MM.1S (cell line): ENCODE measurements around the gene CAP2.
"Not testable (repeated sequence)": the region's sequence is repeated elsewhere in the genome, so short reads cannot be mapped to it uniquely, and the experiment has no call there.

Source experiments
- DNase-seq: peaks from one replicate; pipeline ENCODE4 v3.0.0-alpha.2; 2015
- H2AFZ ChIP-seq: fragments of 300-600 bp; sonication (generic); 2 replicates; pipeline ENCODE4 v1.6.0; 2016; ENCODE audit warnings: antibody characterized with exemption, low read length
- H3F3A ChIP-seq: fragments of 300-600 bp; sonication (generic); 2 replicates; pipeline ENCODE4 v1.6.1; 2016; ENCODE audit warnings: mild to moderate bottlenecking, antibody characterized with exemption, low read length, moderate library complexity, mixed read lengths; ENCODE audit not compliant: insufficient read depth
- H3K27ac ChIP-seq: fragments of 300-600 bp; sonication (generic); 2 replicates; pipeline ENCODE4 v1.5.1; 2016; ENCODE audit warnings: mild to moderate bottlenecking, low read length
- H3K27me3 ChIP-seq: fragments of 300-600 bp; sonication (generic); replicated peaks from 2 replicates; pipeline ENCODE4 v1.6.0; 2016; ENCODE audit warnings: low read length; ENCODE audit not compliant: insufficient read depth
- H3K36me3 ChIP-seq: fragments of 300-600 bp; sonication (generic); replicated peaks from 2 replicates; pipeline ENCODE4 v1.6.1; 2016; ENCODE audit warnings: mild to moderate bottlenecking, low read length, mixed read lengths; ENCODE audit not compliant: insufficient read depth
- H3K4me1 ChIP-seq: fragments of 300-600 bp; sonication (generic); 2 replicates; pipeline ENCODE4 v1.6.1; 2016; ENCODE audit warnings: low read length, mixed read lengths
- H3K4me2 ChIP-seq: fragments of 300-600 bp; sonication (generic); 2 replicates; pipeline ENCODE4 v1.6.0; 2016; ENCODE audit warnings: low read depth, low read length
- H3K4me3 ChIP-seq: fragments of 300-600 bp; sonication (generic); 2 replicates; pipeline ENCODE4 v1.5.1; 2016; ENCODE audit warnings: low read length, mixed read lengths
- H3K79me2 ChIP-seq: fragments of 300-600 bp; sonication (generic); 2 replicates; pipeline ENCODE4 v1.6.1; 2016; ENCODE audit warnings: mixed run types, low read length, mixed read lengths
- H3K9ac ChIP-seq: fragments of 300-600 bp; sonication (generic); 2 replicates; pipeline ENCODE4 v1.6.1; 2016; ENCODE audit warnings: low read length, mixed read lengths
- H3K9me2 ChIP-seq: fragments of 300-600 bp; sonication (generic); replicated peaks from 2 replicates; pipeline ENCODE4 v1.6.1; 2016; ENCODE audit warnings: mild to moderate bottlenecking, low read length, mixed read lengths; ENCODE audit not compliant: insufficient read depth
- H3K9me3 ChIP-seq: fragments of 300-600 bp; sonication (generic); replicated peaks from 2 replicates; pipeline ENCODE4 v1.6.1; 2016; ENCODE audit warnings: mild to moderate bottlenecking, low read length, mixed read lengths; ENCODE audit not compliant: insufficient read depth
- H4K20me1 ChIP-seq: fragments of 300-600 bp; sonication (generic); 2 replicates; pipeline ENCODE4 v1.6.1; 2016; ENCODE audit warnings: mild to moderate bottlenecking, low read length, moderate library complexity, mixed read lengths; ENCODE audit not compliant: insufficient read depth
- CTCF ChIP-seq: fragments of 300-600 bp; sonication (generic); IDR thresholded peaks from 2 replicates; pipeline ENCODE4 v1.5.1; 2016; ENCODE audit warnings: antibody characterized with exemption, low read length, mixed read lengths
- EZH2 ChIP-seq: fragments of 300-600 bp; sonication (generic); optimal IDR thresholded peaks from 2 replicates; pipeline ENCODE3; 2017; ENCODE audit warnings: low read depth, mild to moderate bottlenecking, antibody characterized with exemption, low read length, mixed read lengths
- EZH2phosphoT487 ChIP-seq: fragments of 300-600 bp; sonication (generic); IDR thresholded peaks from 2 replicates; pipeline ENCODE4 v1.6.1; 2018; ENCODE audit warnings: antibody characterized with exemption, low read length

The CAP2 gene

GRCh38 chr6:17527076-17527475, 133.7 kb downstream of the CAP2 start:
- Histone ChIP-seq H3K36me3 (no peaks in the 10 kb centered on the region), H3K79me2 (no peaks in the 10 kb centered on the region)

GRCh38 chr6:17530321-17530835, 137.0 kb downstream of the CAP2 start:
- Histone ChIP-seq H3K27ac (no peak overlapping the region), H3K79me2 (no peaks in the 10 kb centered on the region), H2AFZ (no peak overlapping the region), H3K27me3 (no peaks in the 10 kb centered on the region), H3K9me3 (no peaks in the 10 kb centered on the region), H3K9me2 (no peaks in the 10 kb centered on the region), H3K9ac (no peak overlapping the region), H3K36me3 (no peaks in the 10 kb centered on the region), H4K20me1 (no peaks in the 10 kb centered on the region), H3F3A (no peaks in the 10 kb centered on the region), H3K4me2 (no peak overlapping the region), H3K4me1 (no peaks in the 10 kb centered on the region), H3K4me3 (no peak overlapping the region)
- no peak for TF ChIP-seq CTCF
- no peak for TF ChIP-seq EZH2phosphoT487
- DNase-seq, result no peak

More at GRCh38 chr6:17527076-17527475, 133.7 kb downstream of the CAP2 start:
- DNase-seq, result no peak
- no peaks in the 10 kb centered on the region for H4K20me1 ChIP-seq
- no peaks in the 10 kb centered on the region for H3K4me1 ChIP-seq
- no peak overlapping the region for H3K4me2 ChIP-seq
- H2AFZ ChIP-seq, result no peak overlapping the region
- no peak overlapping the region for H3K9ac ChIP-seq
- H3F3A ChIP-seq, result no peaks in the 10 kb centered on the region
- H3K27me3 ChIP-seq, result no peaks in the 10 kb centered on the region
- H3K9me2 ChIP-seq, result no peaks in the 10 kb centered on the region
- no peak overlapping the region for H3K4me3 ChIP-seq
- no peaks in the 10 kb centered on the region for H3K9me3 ChIP-seq
- TF ChIP-seq CTCF (no peak), EZH2 (no peak), EZH2phosphoT487 (no peak)
- no peak overlapping the region for H3K27ac ChIP-seq

- Histone ChIP-seq H3K27ac (no peak overlapping the region), H3F3A (no peaks in the 10 kb centered on the region), H3K27me3 (no peaks in the 10 kb centered on the region), H3K9ac (no peak overlapping the region), H3K4me3 (no peak overlapping the region), H3K9me3 (no peaks in the 10 kb centered on the region), H3K79me2 (no peaks in the 10 kb centered on the region), H2AFZ (no peak overlapping the region), H3K4me2 (no peak overlapping the region), H3K4me1 (no peaks in the 10 kb centered on the region), H3K36me3 (no peaks in the 10 kb centered on the region), H3K9me2 (no peaks in the 10 kb centered on the region), H4K20me1 (no peaks in the 10 kb centered on the region)
- TF ChIP-seq EZH2phosphoT487 (no peak), EZH2 (no peak)
- DNase-seq, result no peak
Measured at GRCh38 chr6:17536586-17536985, 143.2 kb downstream of the CAP2 start.

DNA sequence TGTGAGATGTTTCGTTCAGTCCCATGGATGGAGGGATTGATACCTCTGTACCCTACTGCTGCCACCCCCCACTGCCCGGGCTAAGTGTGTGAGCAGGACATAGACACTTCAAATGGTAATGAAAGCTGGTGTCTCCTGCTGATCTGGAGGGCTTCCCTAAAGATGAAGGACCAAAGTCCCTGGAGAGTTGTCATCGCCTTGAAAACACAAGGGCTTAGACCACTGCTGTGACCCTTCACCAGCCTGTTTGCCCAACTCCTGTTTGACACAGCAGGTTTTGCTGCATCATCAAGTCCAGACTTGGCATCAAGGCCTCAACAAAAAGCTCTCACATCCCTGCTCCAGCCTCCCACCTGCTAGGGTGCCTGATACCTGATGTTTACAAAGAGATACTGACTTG, 148.8 kb downstream of the CAP2 start:
- no peaks in the 10 kb centered on the region for H3K27me3 ChIP-seq
- H3F3A ChIP-seq, result no peaks in the 10 kb centered on the region
- H3K9me3 ChIP-seq, result no peaks in the 10 kb centered on the region
- no peak overlapping the region for H3K4me2 ChIP-seq
- no peaks in the 10 kb centered on the region for H3K4me1 ChIP-seq
- H3K79me2 ChIP-seq, result no peaks in the 10 kb centered on the region
- no peak for DNase-seq
- no peaks in the 10 kb centered on the region for H4K20me1 ChIP-seq
- no peak for TF ChIP-seq EZH2
- TF ChIP-seq EZH2phosphoT487, result no peak
- no peak for TF ChIP-seq CTCF
- no peak overlapping the region for H3K27ac ChIP-seq
- H3K9me2 ChIP-seq, result no peaks in the 10 kb centered on the region
- H2AFZ ChIP-seq, result no peak overlapping the region
- no peak overlapping the region for H3K9ac ChIP-seq
- no peak overlapping the region for H3K4me3 ChIP-seq
- H3K36me3 ChIP-seq, result no peaks in the 10 kb centered on the region

DNA sequence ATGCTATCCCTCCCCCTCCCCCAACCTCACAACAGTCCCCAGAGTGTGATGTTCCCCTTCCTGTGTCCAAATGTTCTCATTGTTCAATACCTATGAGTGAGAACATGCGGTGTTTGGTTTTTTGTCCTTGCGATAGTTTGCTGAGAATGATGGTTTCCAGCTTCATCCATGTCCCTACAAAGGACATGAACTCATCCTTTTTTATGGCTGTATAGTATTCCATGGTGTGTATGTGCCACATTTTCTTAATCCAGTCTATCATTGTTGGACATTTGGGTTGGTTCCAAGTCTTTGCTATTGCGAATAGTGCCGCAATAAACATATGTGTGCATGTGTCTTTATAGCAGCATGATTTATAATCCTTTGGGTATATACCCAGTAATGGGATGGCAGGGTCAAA, 152.3 kb downstream of the CAP2 start:
- H3K4me1 ChIP-seq, H3K4me3 ChIP-seq, H3K9me3 ChIP-seq, H3K27ac ChIP-seq, H3K4me2 ChIP-seq, H4K20me1 ChIP-seq, DNase-seq, H3K27me3 ChIP-seq, H3F3A ChIP-seq, H3K79me2 ChIP-seq, H3K9me2 ChIP-seq, H3K36me3 ChIP-seq, H2AFZ ChIP-seq, H3K9ac ChIP-seq: not testable (repeated sequence)
